GM15510 (cell line): ENCODE data around the gene CELSR1.

Experiments used
- POLR2A ChIP-seq: IDR thresholded peaks from 3 replicates; pipeline ENCODE4 v1.6.1; 2011; ENCODE audit warnings: borderline replicate concordance; ENCODE audit not compliant: insufficient read length; ENCODE audit errors: extremely low read depth

The CELSR1 gene

GRCh38 chr22:46429325-46429853, 108.0 kb downstream of the CELSR1 start:
- TF ChIP-seq POLR2A: no peak

- no peak for TF ChIP-seq POLR2A
Measured at GRCh38 chr22:46428602-46429324, 108.7 kb downstream of the CELSR1 start.

DNA sequence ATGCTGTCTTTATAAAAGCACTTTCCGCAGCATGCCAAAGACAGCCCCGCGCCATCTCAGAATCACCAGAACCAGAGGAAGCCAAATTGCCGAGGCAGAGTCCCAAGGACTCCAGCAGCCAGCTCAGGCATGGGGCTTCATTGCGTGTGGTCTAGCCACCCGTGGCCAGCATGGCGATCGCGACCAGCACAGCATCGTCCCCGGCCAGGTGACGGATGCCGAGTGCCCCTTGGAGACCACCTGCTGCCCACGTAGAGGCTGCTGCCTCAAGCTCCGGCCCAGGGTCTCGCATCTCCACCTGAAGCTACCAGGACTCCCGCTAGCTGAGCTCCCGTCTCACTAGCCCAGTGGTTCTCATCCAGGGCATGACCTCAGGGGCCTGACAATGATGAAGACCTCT, 109.2 kb downstream of the CELSR1 start:
- no peak for TF ChIP-seq POLR2A

DNA sequence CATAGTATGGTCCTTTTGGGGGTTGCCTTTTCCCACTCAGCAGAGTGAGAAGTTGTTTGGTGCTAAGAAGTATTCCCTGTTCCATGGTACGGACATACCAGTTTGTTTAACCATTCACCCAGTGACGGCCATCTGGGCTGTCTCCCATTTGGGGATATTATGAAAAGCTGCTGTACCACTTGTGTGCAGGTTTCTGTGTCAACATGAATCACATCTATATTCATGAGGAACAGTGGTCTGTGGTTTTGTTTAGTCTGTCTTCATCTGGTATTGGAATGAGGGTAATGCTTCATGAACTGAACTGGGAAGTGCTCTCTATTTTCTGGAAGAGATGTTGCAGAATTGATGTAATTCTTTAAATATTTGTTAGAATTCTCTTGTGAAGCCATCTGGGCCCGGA, 112.4 kb downstream of the CELSR1 start:
- no peak for TF ChIP-seq POLR2A

GRCh38 chr22:46424496-46424895, 112.9 kb downstream of the CELSR1 start:
- TF ChIP-seq POLR2A: no peak

DNA sequence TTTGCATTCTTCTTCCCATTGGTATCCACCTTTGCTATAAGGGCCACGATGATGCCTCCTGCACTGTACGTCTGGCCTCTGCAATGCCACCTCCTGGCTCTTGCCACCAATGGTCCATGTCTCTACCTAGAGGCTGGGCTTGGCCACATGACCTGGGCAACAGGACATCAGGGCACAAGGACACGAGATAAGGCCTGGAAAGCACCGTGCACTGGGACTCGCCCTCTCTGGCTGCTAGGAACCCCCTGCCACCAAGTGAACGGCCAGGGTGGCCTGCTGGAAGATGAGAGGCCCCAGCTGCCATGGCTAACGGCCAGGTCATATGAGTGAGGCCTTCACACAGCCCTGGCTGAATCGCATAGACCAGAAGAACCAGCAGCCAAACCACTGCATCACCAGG, 114.5 kb downstream of the CELSR1 start:
- no peak for TF ChIP-seq POLR2A

DNA sequence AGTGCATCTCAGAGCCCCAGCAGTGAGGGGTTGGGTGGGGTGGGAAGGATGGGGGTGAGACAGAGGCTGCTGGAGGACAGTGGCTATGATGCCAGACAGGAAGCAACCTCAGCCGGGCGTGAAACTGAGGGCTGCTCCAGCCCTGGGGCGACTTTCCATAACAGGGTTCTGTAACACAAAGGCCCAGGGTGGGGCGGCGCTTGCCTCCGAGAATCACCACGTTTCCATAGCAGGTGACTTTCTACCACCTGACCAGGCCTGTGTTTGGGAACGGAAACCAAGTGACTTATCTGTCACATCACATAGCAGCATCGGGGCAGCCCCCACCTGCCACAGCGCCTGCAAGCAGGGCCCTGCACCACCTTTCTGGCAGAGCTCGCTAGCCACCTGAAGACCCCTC, 116.2 kb downstream of the CELSR1 start:
- TF ChIP-seq POLR2A: no peak

GRCh38 chr22:46419754-46420571, 117.5 kb downstream of the CELSR1 start:
- TF ChIP-seq POLR2A: no peak

GRCh38 chr22:46418827-46419226, 118.6 kb downstream of the CELSR1 start:
- TF ChIP-seq POLR2A: no peak

DNA sequence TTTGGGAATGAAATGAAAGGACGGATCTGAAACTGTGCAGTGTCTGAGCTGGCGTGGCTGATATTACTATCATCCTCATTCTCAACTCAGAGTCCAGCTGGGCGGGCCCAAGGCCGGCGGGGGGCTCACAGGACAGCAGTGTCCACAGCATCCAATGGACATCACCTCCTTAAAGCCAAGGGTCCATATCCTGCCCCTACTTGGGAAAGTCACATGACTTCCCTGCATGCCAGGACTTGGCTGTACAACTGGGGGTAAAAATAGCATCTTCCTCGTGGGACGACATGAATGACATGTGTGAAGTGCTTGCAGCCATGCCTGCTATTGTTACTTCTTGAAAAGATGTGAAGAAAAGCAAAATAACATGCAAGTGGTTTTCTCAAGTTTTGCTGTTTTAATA, 119.7 kb downstream of the CELSR1 start:
- TF ChIP-seq POLR2A: no peak

- no peak for TF ChIP-seq POLR2A
Measured at GRCh38 chr22:46416891-46417580, 120.4 kb downstream of the CELSR1 start.

- no peak for TF ChIP-seq POLR2A
Measured at GRCh38 chr22:46416520-46416871, 120.9 kb downstream of the CELSR1 start.

DNA sequence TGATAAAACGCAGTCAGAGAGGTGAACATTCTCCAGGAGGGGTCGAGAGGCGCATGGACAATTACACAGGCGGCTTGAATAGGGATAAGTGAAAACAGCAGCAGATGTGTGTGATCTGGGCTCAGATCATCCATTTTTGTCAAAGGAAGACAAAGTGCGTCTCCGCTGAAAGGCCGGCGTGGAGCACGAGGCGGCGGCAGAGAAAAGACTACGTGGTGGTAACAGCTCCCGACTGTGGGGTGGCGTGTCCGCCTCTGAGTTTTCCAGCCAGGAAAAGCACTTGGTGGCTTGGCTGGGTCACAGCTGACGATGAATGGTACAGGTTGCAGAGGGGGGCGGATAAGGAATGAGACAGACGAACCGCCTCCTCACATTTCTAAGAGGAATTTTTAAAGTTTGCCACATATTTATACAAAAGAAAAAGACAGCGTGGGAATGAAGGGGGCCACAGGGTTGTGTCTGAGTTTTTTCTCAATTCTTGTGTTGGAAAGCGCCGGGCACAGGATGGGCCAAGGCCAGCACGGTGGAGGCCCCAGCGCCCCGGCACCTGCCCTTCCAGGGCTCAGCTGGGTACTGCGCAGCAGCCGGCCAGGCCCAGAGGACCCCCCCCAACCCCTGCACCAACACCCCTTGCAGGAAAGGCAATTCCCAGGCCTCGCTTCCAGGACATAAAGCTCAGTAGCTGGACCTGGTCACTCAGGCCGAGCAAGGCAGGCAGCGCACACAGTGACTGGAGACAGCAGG, 121.5 kb downstream of the CELSR1 start:
- no peak for TF ChIP-seq POLR2A

DNA sequence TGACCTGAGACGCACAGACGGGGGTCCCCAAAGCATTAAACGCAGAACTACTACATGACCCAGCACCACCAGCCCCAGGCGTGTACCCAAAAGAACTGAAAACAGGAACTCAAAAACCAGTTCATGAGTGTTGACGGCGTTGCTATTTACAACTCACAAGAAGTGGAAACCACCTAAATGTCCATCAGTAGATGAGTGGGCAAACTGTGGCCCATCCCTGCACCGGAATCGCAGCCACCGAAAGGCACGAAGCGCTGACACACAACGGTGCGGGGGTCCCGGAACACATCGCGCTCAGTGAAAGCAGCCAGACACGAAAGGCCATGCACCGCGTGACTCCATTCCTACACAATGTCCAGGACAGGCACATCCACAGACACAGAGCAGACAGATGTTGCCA, 122.7 kb downstream of the CELSR1 start:
- no peak for TF ChIP-seq POLR2A

GRCh38 chr22:46413725-46414379, 123.6 kb downstream of the CELSR1 start:
- no peak for TF ChIP-seq POLR2A

- no peak for TF ChIP-seq POLR2A
Measured at GRCh38 chr22:46411347-46411746, 126.1 kb downstream of the CELSR1 start.
